HG03354 (cell line): ENCODE results near the gene NCOA1.
"Not testable (repeated sequence)": the region's sequence is repeated elsewhere in the genome, so short reads cannot be mapped to it uniquely, and the experiment has no call there.

ENCODE experiments used
- ATAC-seq: cut with Tn5 transposase; IDR thresholded peaks from one replicate; pipeline ENCODE4 v1.9.1; 2021; ENCODE audit warnings: mild to moderate bottlenecking; ENCODE audit not compliant: unreplicated experiment, poor library complexity, severe bottlenecking

Gene NCOA1

DNA sequence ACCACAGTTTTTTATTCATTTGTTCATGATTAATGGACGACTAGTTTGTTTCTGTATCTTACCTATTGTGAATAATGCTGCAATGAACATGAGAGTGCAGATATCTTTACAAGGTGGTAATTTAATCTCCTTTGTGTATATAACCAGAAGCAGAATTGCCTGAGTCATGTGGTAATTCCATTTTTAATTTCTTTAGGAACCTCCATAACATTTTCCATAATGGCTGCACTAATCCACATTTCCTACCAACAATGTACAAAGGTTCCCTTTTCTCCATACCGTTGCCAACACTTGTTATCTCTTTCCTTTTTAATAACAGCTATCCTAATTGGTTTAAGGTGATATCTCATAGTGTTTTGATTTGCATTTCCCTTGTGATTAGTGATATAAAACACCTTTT lies 36.5 kb downstream of the NCOA1 start:
- ATAC-seq, result no peak

- no peak for ATAC-seq
Observed at GRCh38 chr2:24530796-24531195, 39.7 kb downstream of the NCOA1 start.

- not testable (repeated sequence) for ATAC-seq
Observed at GRCh38 chr2:24531610-24532009, 40.6 kb downstream of the NCOA1 start.

DNA sequence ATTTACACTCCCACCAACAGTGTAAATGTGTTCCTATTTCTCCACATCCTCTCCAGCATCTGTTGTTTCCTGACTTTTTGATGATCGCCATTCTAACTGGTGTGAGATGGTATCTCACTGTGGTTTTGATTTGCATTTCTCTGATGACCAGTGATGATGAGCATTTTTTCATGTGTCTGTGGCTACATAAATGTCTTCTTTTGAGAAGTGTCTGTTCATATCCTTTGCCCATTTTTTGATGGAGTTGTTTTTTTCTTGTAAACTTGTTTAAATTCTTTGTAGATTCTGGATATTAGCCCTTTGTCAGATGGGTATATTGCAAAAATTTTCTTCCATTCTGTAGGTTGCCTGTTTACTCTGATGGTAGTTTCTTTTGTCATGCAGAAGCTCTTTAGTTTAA lies 41.0 kb downstream of the NCOA1 start:
- not testable (repeated sequence) for ATAC-seq

DNA sequence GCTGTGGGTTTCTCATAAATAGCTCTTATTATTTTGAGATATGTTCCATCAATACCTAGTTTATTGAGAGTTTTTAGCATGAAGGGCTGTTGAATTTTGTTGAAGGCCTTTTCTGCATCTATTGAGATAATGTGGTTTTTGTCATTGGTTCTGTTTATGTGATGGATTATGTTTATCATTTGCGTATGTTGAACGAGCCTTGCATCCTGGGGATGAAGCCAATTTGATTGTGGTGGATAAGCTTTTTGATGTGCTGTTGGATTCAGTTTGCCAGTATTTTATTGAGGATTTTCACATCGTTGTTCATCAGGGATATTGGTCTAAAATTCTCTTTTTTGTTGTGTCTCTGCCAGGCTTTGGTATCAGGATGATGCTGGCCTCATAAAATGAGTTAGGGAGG lies 42.5 kb downstream of the NCOA1 start:
- not testable (repeated sequence) for ATAC-seq

GRCh38 chr2:24538720-24539119 lies 47.7 kb downstream of the NCOA1 start:
- ATAC-seq, result no peak

DNA sequence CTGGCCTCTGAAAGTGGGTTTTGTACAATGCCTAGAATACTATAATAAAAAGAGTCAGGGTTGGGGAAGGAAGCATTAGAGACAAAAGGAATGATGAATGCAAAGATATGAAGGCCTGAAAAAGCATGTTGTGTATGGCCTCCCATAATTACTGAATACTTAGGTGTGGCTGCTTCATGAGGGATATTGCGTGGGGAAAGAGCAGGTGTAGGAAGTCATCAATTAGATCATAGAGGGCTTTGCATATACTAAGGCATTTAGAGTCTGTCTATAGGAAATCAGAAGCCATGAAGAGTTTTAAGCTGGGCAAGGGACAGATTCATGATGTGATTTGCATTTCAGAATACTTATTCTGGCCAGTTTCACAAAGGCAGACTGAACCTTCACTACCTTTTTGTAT lies 48.2 kb downstream of the NCOA1 start:
- no peak for ATAC-seq

DNA sequence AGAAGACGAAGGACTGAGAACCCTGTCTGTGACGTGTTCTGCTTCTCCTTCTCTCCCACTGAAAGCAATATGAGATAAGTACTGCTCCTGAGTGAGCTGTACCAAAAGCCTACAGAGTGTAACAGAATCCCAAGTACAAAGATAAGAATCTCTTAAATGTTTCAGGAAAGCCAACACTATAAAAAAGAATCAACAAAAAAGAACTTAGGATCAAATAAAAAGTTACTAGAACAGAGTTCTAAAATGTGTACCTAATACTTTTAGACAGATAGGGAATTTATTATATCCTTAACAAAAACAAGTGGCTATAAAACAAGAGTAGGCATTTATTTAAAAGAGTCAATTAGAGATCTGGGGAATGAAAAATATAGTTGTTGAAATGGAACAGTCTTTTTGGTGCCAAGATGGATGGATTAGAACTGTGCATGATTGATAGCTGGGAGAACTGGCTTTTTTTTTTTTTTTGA lies 49.0 kb downstream of the NCOA1 start:
- no peak for ATAC-seq

DNA sequence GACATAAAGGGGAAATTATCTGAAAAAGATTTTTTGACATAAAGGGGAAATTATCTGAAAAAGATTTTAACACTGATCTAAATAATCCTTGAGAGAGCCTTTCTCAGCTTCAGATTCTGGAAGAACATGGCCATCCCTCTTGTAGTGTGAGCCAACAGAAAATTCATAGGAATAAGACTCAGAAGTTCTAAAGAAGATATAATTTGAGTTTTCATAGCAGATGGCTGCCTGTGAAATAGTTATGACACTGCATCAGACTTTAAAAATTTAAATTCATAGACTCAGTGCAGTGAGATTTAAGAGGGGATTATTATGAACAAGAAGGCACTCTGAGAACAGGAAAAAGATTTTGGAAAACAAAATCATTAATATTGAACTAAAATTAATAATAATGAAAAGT lies 50.6 kb downstream of the NCOA1 start:
- ATAC-seq, result no peak

DNA sequence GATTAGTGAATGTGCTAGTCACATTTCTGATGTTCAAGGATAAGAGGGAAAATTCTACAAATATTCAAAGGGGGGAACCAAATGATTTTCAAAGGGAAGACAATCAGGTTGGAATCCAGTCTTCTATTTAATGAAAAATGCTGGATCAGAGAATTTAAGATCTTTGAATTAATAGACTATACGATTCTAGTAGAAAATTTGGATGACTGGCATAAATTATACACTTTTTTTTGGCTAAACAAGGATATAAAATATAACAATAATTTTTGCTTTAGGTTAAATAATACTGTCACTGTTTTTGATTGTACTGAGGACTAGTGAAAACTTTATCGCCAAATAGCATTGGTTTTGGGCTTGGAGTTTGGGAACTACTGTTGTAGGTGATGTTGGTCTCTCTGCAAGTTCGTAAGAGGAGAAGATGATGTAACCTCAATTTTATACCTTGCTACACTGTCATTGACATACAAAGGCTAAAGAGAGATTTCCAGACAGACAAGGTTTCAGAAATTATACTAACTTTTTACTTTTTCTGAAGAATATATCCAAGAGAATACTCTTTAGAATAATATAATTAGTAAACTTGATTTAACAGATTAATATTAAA lies 51.3 kb downstream of the NCOA1 start:
- ATAC-seq, result no peak

- ATAC-seq, result no peak
Observed at GRCh38 chr2:24543252-24543651, 52.2 kb downstream of the NCOA1 start.

- no peak for ATAC-seq
Observed at GRCh38 chr2:24544456-24545115, 53.5 kb downstream of the NCOA1 start.

DNA sequence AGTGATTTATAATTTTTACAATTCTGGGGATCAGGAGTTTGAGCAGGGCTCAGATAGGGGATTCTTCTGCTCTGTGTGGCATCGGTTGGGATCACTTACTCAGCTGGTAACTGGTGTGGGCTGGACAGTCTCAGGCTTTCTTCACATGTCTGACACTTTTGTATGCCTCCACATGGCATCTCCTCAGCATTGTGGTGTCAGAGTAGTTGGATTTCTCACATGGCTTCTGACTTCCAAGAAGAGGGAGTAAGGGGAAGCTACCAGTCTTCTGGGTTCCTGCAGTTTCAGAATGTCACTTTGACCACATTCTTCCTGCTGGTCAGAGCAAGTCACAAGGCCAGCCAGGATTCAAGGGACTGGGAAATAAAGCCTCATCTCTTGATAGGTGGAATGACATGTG lies 55.6 kb downstream of the NCOA1 start:
- no peak for ATAC-seq

- ATAC-seq, result no peak
Observed at GRCh38 chr2:24548058-24548457, 57.0 kb downstream of the NCOA1 start.

GRCh38 chr2:24550301-24550700 lies 59.2 kb downstream of the NCOA1 start:
- not testable (repeated sequence) for ATAC-seq

DNA sequence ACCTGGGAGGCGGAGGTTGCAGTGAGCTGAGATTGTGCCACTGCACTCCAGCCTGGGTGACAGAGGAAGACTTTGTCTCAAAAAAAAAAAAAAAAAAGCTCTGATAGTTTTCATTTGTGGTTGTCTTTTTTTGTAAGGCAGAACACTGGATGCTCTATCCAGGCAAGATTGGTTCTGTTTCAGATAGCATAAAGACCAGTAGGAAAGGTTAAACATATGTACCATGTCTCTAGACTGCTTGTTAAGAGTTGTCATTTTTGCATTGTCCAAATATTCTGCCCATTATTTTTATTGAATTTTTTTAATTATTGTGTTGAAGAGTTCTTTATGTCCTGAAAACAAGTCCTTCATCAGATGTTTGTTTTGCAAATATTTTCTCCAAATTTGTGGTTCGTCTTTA lies 60.0 kb downstream of the NCOA1 start:
- ATAC-seq, result no peak

- no peak for ATAC-seq
Observed at GRCh38 chr2:24552836-24553235, 61.8 kb downstream of the NCOA1 start.

- ATAC-seq, result no peak
Observed at GRCh38 chr2:24558781-24559472, 67.9 kb downstream of the NCOA1 start.

GRCh38 chr2:24559473-24560113 lies 68.5 kb downstream of the NCOA1 start:
- no peak for ATAC-seq

DNA sequence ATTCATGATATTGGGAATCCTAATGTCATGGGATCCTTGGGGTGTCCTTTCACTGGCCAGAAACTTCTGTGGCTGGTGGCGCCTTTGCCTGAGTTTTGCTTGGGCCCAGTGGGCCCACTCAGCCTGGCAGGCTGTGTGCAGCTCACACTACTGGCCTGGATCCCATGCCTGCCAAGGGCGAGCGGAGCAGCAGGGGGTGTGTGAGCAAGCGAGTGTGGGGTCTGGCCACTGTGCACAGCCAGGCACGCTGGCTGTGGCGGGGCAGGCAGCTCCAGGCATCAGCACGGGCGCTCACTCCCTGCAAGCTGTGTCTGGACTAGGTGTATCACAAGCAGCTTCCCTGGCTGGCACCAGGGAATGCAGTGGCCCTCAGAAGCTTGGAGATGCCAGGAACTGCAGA lies 74.5 kb downstream of the NCOA1 start:
- no peak for ATAC-seq

GRCh38 chr2:24566209-24566608 lies 75.2 kb downstream of the NCOA1 start:
- no peak for ATAC-seq
